Sigmoid colon (tissue), 7 donors: Measurements from ENCODE around the gene METTL14. TPM values are rescaled to one million over a fixed set of nuclear protein-coding genes. Genes with fewer than 3 reads are reported as not detected.

Experiments
- DNase-seq: peaks from one replicate; pipeline ENCODE4 v3.0.0-alpha.2; 2019
- H3K27ac ChIP-seq, 4 donors: fragments of 200-600 bp; sonication (generic); one replicate each; pipeline ENCODE4 v1.5.1; 2016 to 2019; ENCODE audit warnings: mild to moderate bottlenecking in 1 of 4
- H3K27me3 ChIP-seq, 3 donors: fragments of 200-600 bp; sonication (generic); one replicate each; pipeline ENCODE4 v1.5.1; 2019; ENCODE audit warnings: mild to moderate bottlenecking in 1 of 3
- H3K36me3 ChIP-seq, 4 donors: fragments of 200-600 bp; sonication (generic); one replicate each; pipeline ENCODE4 v1.5.1; 2016 to 2019
- H3K4me1 ChIP-seq, 4 donors: fragments of 200-600 bp; sonication (generic); one replicate each; pipeline ENCODE4 v1.5.1; 2017 to 2019
- H3K4me3 ChIP-seq, 4 donors: fragments of 200-600 bp; sonication (generic); one replicate each; pipeline ENCODE4 v1.5.1; 2017 to 2019; ENCODE audit warnings: mild to moderate bottlenecking in 2 of 4, moderate library complexity in 1 of 4
- H3K9me3 ChIP-seq, 4 donors: fragments of 200-600 bp in 3 of 4; sonication (generic) in 3 of 4; one replicate each; pipeline versions ENCODE4 v1.5.1 to v1.6.1; 2013 to 2019
- CTCF ChIP-seq, 4 experiments: fragments of 450-650 bp in 3 of 4; fragments of 200-600 bp in 1 of 4; IDR thresholded peaks; one replicate each; pipeline ENCODE4 v1.5.1; 2016 to 2019; ENCODE audit warnings: antibody characterized with exemption in 4 of 4, mild to moderate bottlenecking in 3 of 4, moderate library complexity in 2 of 4
- EP300 ChIP-seq, 4 donors: sonication (generic); formaldehyde crosslinking; IDR thresholded peaks; one replicate each; pipeline ENCODE4 v1.6.1; 2017; ENCODE audit warnings: antibody characterized with exemption in 4 of 4
- POLR2A ChIP-seq, 2 donors: fragments of 450-650 bp; IDR thresholded peaks; one replicate each; pipeline ENCODE4 v1.6.1; 2016; ENCODE audit warnings: antibody characterized with exemption in 2 of 2, mild to moderate bottlenecking in 2 of 2, moderate library complexity in 2 of 2
- POLR2AphosphoS5 ChIP-seq, 4 donors: sonication (generic); formaldehyde crosslinking; IDR thresholded peaks; one replicate each; pipeline ENCODE4 v1.6.1; 2017; ENCODE audit warnings: antibody characterized with exemption in 4 of 4
- WGBS, 2 donors: extraction: QIAGEN DNeasy Blood & Tissue Kit; methylation state at CpG; one replicate each; pipeline ENCODE4 v1.1.7; 2013; 5-methylcytosine and 5-hydroxymethylcytosine counted together
- intact Hi-C: fragments of 100-400 bp; cut with DNase I; formaldehyde crosslinking; loops from one replicate; pipeline ENCODE4 v1.15.1; 2023
- polyA plus RNA-seq, 3 donors: library from polyadenylated mRNA; stranded (reverse); fragments of 200-250 nt; gene quantifications; one replicate each; pipeline ENCODE4 v1.2.3, GENCODE V29; 2013
- total RNA-seq, 4 donors: library from RNA; depleted of rRNA; stranded (reverse); fragments of >200 nt; gene quantifications; one replicate each; pipeline ENCODE4 v1.1.0, GENCODE V29; 2016
- donor health status: healthy with polysubstance abuse.
- donor health status: Bipolar disorder and iron deficiency.
- donor health status: healthy.

METTL14 gene
- total and polyA plus RNA-seq, 7 donors = 6.2 to 54.6 (median 13.8) TPM

GRCh38 chr4:118721752-118722151 is 36.6 kb downstream of the METTL14 start:
- intact Hi-C loops = no loop called here

GRCh38 chr4:118723369-118723768 is 38.2 kb downstream of the METTL14 start:
- no peaks in the 10 kb centered on the region for H3K4me1 ChIP-seq
- no peaks in the 10 kb centered on the region for H3K27me3 ChIP-seq
- H3K36me3 ChIP-seq = peaks cover 3 to 72% (median 36%) of the 10 kb centered on the region in 4 donors
- H3K4me3 ChIP-seq = no peak overlapping the region
- H3K9me3 ChIP-seq = no peaks in the 10 kb centered on the region
- H3K27ac ChIP-seq = no peak overlapping the region
- 97 to 98% methylated on average over 3 of the region's 3 CpGs for WGBS, 2 donors
- intact Hi-C loops = no loop called here
- no peak for DNase-seq
- TF ChIP-seq CTCF (IDR thresholded peaks at IDR 0.05) = no peak
- TF ChIP-seq EP300 (IDR thresholded peaks at IDR 0.05) = no peak
- TF ChIP-seq POLR2A (IDR thresholded peaks at IDR 0.05) = no peak
- TF ChIP-seq POLR2AphosphoS5 (IDR thresholded peaks at IDR 0.05) = no peak

More at GRCh38 chr4:118721752-118722151, 36.6 kb downstream of the METTL14 start:
- Histone ChIP-seq H3K36me3 (peaks cover 3 to 56% (median 26%) of the 10 kb centered on the region in 4 donors), H3K27me3 (no peaks in the 10 kb centered on the region), H3K27ac (no peak overlapping the region), H3K4me1 (no peaks in the 10 kb centered on the region), H3K4me3 (no peak overlapping the region), H3K9me3 (no peaks in the 10 kb centered on the region)
- DNase-seq = no peak
- TF ChIP-seq POLR2A (IDR thresholded peaks at IDR 0.05) (no peak), POLR2AphosphoS5 (IDR thresholded peaks at IDR 0.05) (no peak), EP300 (IDR thresholded peaks at IDR 0.05) (no peak), CTCF (IDR thresholded peaks at IDR 0.05) (no peak)
- 98 to 99% methylated on average over 1 of the region's 1 CpG for WGBS, 2 donors

- intact Hi-C loops = no loop called here
- DNase-seq = no peak
- H3K4me1 ChIP-seq = no peaks in the 10 kb centered on the region
- no peaks in the 10 kb centered on the region for H3K9me3 ChIP-seq
- no peak overlapping the region for H3K4me3 ChIP-seq
- TF ChIP-seq CTCF (IDR thresholded peaks at IDR 0.05) = no peak
- no peak for TF ChIP-seq POLR2A (IDR thresholded peaks at IDR 0.05)
- no peak for TF ChIP-seq EP300 (IDR thresholded peaks at IDR 0.05)
- H3K27me3 ChIP-seq = no peaks in the 10 kb centered on the region
- WGBS, 2 donors = 63 to 66% methylated on average over 1 of the region's 1 CpG
- no peak overlapping the region for H3K27ac ChIP-seq
- H3K36me3 ChIP-seq = peaks cover 3 to 96% (median 46%) of the 10 kb centered on the region in 4 donors
Measured at GRCh38 chr4:118727360-118727759, 42.2 kb downstream of the METTL14 start.

- no peak overlapping the region for H3K4me3 ChIP-seq
Measured at GRCh38 chr4:118729287-118730286, 44.4 kb downstream of the METTL14 start.

More at GRCh38 chr4:118729287-118730286, 44.4 kb downstream of the METTL14 start:
- no peak for DNase-seq
- no peaks in the 10 kb centered on the region for H3K9me3 ChIP-seq
- H3K27ac ChIP-seq = no peak overlapping the region
- intact Hi-C loops = no loop called here
- no peaks in the 10 kb centered on the region for H3K27me3 ChIP-seq
- 91 to 94% methylated on average over 6 of the region's 6 CpGs for WGBS, 2 donors
- H3K4me1 ChIP-seq = no peaks in the 10 kb centered on the region
- TF ChIP-seq POLR2A (IDR thresholded peaks at IDR 0.05) = no peak
- no peak for TF ChIP-seq CTCF (IDR thresholded peaks at IDR 0.05)
- no peak for TF ChIP-seq POLR2AphosphoS5 (IDR thresholded peaks at IDR 0.05)
- no peak for TF ChIP-seq EP300 (IDR thresholded peaks at IDR 0.05)
- peaks cover 0 to 82% (median 44%) of the 10 kb centered on the region in 4 donors for H3K36me3 ChIP-seq
